HepG2 (cell line): Measurements from ENCODE around the gene CERT1.

Experiments
- BRCA1 ChIP-seq: sonication (generic); formaldehyde crosslinking; IDR thresholded peaks from 2 replicates; pipeline ENCODE4 v1.4.0; 2020; ENCODE audit warnings: missing genetic modification reagents
- CHD4 ChIP-seq: fragments of 200-600 bp; sonication (generic); IDR thresholded peaks from 2 replicates; pipeline ENCODE4 v1.7.0; 2017; ENCODE audit warnings: mild to moderate bottlenecking, low read length, borderline replicate concordance
- CTCF ChIP-seq: sonication (generic); formaldehyde crosslinking; IDR thresholded peaks from 2 replicates; pipeline ENCODE4 v1.5.0; 2020; ENCODE audit warnings: mild to moderate bottlenecking, missing genetic modification reagents, moderate library complexity
- DNMT1 ChIP-seq: sonication (generic); formaldehyde crosslinking; IDR thresholded peaks from 2 replicates; pipeline ENCODE4 v1.5.1; 2020; ENCODE audit warnings: mild to moderate bottlenecking, missing genetic modification reagents
- ETS1 ChIP-seq: sonication (generic); formaldehyde crosslinking; IDR thresholded peaks from 2 replicates; pipeline ENCODE4 v1.4.0; 2020; ENCODE audit warnings: missing genetic modification reagents
- HIC2 ChIP-seq: sonication (generic); formaldehyde crosslinking; IDR thresholded peaks from 2 replicates; pipeline ENCODE4 v1.9.0; 2022; ENCODE audit warnings: low read depth, missing genetic modification reagents
- IRX3 ChIP-seq: sonication (generic); formaldehyde crosslinking; IDR thresholded peaks from 2 replicates; pipeline ENCODE4 v1.8.1; 2023; ENCODE audit warnings: mild to moderate bottlenecking, low read depth, missing genetic modification reagents, borderline replicate concordance
- MYNN ChIP-seq: sonication (generic); formaldehyde crosslinking; IDR thresholded peaks from 2 replicates; pipeline ENCODE4 v1.4.0; 2020; ENCODE audit warnings: mild to moderate bottlenecking, low read depth, missing genetic modification reagents
- REL ChIP-seq: sonication (generic); formaldehyde crosslinking; conservative IDR thresholded peaks from 2 replicates; pipeline ENCODE4 v1.8.0; 2022; ENCODE audit warnings: mild to moderate bottlenecking, missing genetic modification reagents, moderate library complexity
- ZBTB33 ChIP-seq: sonication (generic); formaldehyde crosslinking; IDR thresholded peaks from 2 replicates; pipeline ENCODE4 v1.4.0; 2020; ENCODE audit warnings: missing genetic modification reagents
- ZFP91 ChIP-seq: sonication (generic); formaldehyde crosslinking; IDR thresholded peaks from 2 replicates; pipeline ENCODE4 v1.9.0; 2022; ENCODE audit warnings: missing genetic modification reagents, mild to moderate bottlenecking, borderline replicate concordance
- ZNF12 ChIP-seq: sonication (generic); formaldehyde crosslinking; IDR thresholded peaks from 2 replicates; pipeline ENCODE4 v1.5.0; 2020; ENCODE audit warnings: missing genetic modification reagents
- ZNF562 ChIP-seq: sonication (generic); formaldehyde crosslinking; IDR thresholded peaks from 2 replicates; pipeline ENCODE4 v1.8.0; 2022; ENCODE audit warnings: missing genetic modification reagents, borderline replicate concordance
- ZNF639 ChIP-seq: conservative IDR thresholded peaks from 2 replicates; pipeline ENCODE4 v1.6.1; 2018; ENCODE audit warnings: missing genetic modification reagents

- TF ChIP-seq BRCA1 (CRISPR knock-in tag) (no peak), DNMT1 (no peak), CTCF (CRISPR knock-in tag) (no peak), IRX3 (CRISPR knock-in tag) (no peak), ZBTB33 (CRISPR knock-in tag) (no peak), ZNF562 (CRISPR knock-in tag) (no peak), MYNN (CRISPR knock-in tag) (no peak), REL (CRISPR knock-in tag) (no peak), ETS1 (no peak), ZFP91 (CRISPR knock-in tag) (no peak), CHD4 (no peak), ZNF12 (no peak), HIC2 (CRISPR knock-in tag) (no peak), ZNF639 (CRISPR knock-in tag) (no peak)
Observed at GRCh38 chr5:75381456-75381855, 130.0 kb downstream of the CERT1 start.
